ENCODE data around the gene HTR7. TPM values are rescaled to one million over a fixed set of nuclear protein-coding genes. Genes with fewer than 3 reads are reported as not detected.

The HTR7 gene
- total RNA-seq, 1 donor from 2014 or later: 0.93 TPM

DNA sequence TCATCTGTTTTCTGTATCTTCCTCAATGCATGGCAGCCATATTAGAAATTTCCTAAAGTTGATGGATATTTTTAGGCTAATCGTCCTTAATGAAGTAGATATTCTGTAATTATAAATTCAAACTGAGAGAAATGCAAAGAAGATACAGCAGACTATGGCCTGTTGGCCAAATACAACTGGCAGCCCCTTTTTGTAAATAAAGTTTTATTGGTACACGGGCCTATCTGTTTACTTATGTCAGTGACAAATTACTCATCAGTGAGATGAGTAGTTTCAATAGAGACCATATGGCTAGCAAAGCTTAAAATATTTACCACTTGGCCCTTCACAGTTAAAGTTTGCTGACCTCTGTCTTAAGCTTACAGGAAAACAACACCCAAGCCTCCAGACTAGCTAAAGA is 112.3 kb downstream of the HTR7 start:
- Mint-ChIP-seq H3K4me3 (ENCODE audit: low read depth) (no peak overlapping the region), H3K27me3 (peaks cover 15% of the 10 kb centered on the region), H3K27ac (no peak overlapping the region), H3K9me3 (ENCODE audit: low read depth) (no peaks in the 10 kb centered on the region), H3K36me3 (ENCODE audit: insufficient read depth) (no peaks in the 10 kb centered on the region), H3K4me1 (ENCODE audit: low read depth) (peaks cover 5% of the 10 kb centered on the region)
- TF ChIP-seq, protein P1, sequence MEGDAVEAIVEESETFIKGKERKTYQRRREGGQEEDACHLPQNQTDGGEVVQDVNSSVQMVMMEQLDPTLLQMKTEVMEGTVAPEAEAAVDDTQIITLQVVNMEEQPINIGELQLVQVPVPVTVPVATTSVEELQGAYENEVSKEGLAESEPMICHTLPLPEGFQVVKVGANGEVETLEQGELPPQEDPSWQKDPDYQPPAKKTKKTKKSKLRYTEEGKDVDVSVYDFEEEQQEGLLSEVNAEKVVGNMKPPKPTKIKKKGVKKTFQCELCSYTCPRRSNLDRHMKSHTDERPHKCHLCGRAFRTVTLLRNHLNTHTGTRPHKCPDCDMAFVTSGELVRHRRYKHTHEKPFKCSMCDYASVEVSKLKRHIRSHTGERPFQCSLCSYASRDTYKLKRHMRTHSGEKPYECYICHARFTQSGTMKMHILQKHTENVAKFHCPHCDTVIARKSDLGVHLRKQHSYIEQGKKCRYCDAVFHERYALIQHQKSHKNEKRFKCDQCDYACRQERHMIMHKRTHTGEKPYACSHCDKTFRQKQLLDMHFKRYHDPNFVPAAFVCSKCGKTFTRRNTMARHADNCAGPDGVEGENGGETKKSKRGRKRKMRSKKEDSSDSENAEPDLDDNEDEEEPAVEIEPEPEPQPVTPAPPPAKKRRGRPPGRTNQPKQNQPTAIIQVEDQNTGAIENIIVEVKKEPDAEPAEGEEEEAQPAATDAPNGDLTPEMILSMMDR (IDR thresholded peaks at IDR 0.05; ENCODE audit: unreplicated experiment): no peak
- DNase-seq (ENCODE audit: low spot score, unreplicated experiment): no peak

DNA sequence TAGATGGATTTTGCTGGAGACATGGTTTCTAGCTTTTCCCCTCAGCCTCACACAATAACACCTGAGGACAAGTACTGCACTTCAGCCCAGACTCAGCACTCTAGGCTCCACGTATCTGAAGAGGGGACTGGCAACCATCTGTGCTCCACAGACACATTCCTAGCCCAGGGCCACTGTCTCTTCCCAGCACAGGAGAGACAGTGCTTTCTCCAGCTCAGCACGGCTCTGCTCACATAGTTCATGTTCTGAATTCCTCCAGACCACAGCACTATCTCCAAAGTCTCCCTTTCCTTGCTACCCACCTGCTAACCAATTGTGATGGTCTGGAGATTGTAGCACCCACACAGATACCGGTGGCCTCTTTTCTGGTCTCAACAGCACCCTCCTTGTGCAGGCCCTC is 114.5 kb downstream of the HTR7 start:
- TF ChIP-seq, protein P1 (IDR thresholded peaks at IDR 0.05; ENCODE audit: unreplicated experiment): no peak
- no peak for DNase-seq (ENCODE audit: low spot score, unreplicated experiment)
- peaks cover 5% of the 10 kb centered on the region for H3K4me1 Mint-ChIP-seq (ENCODE audit: low read depth)
- no peak overlapping the region for H3K4me3 Mint-ChIP-seq (ENCODE audit: low read depth)
- H3K27me3 Mint-ChIP-seq: peaks cover 6% of the 10 kb centered on the region
- H3K27ac Mint-ChIP-seq: no peak overlapping the region
- H3K9me3 Mint-ChIP-seq (ENCODE audit: low read depth): no peaks in the 10 kb centered on the region
- no peaks in the 10 kb centered on the region for H3K36me3 Mint-ChIP-seq (ENCODE audit: insufficient read depth)

DNA sequence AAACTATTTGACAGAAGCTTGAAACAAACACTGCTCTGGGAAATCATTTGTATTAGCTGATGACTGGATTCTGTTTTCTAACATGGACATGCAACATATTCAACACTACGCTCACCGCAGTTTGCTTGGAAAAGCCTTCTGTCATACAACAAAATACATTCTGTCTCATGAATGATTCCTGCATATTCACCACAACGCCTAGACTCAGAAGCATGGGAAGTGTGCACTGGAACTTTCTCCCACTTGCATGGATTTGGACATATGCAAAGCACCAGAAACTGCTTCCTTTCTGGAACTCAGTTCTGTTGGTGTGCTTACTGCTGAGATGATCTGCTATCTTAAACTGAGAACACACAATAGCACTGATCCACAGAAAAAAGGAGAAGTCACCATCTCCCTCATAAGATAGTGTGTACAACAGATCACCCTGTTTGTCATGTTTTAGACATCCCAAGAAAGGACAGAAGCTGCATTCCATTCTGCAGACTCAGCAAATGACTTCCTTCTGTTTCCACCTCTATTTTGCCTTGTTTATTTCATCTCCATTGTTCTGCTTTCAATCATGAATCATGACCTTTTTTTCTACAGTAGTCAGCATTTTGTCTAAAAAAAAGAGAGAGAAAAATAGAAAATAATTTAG is 115.8 kb downstream of the HTR7 start:
- no peak overlapping the region for H3K27ac Mint-ChIP-seq
- no peaks in the 10 kb centered on the region for H3K36me3 Mint-ChIP-seq (ENCODE audit: insufficient read depth)
- H3K9me3 Mint-ChIP-seq (ENCODE audit: low read depth): no peaks in the 10 kb centered on the region
- peaks cover 5% of the 10 kb centered on the region for H3K4me1 Mint-ChIP-seq (ENCODE audit: low read depth)
- TF ChIP-seq, protein P1 (IDR thresholded peaks at IDR 0.05; ENCODE audit: unreplicated experiment): no peak
- no peak for DNase-seq (ENCODE audit: low spot score, unreplicated experiment)
- no peaks in the 10 kb centered on the region for H3K27me3 Mint-ChIP-seq
- no peak overlapping the region for H3K4me3 Mint-ChIP-seq (ENCODE audit: low read depth)

DNA sequence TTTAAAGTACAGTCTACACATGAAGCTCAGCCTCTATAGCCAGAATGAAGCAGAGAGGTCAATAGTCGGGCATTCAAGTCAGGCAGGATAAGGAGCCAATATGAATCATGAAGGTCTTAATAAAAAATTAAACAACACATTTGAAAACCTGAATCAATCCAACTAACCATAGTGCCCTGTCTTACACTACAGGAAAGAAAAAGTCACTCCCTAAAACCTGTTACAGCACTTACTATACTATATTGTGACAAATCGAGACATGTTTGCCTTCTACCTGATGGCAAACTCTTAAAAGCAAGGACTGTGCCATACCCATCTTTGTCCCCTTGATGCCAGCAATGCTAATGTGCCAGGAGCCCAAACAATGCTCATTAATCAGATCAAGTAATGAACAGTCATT is 117.6 kb downstream of the HTR7 start:
- no peak for DNase-seq (ENCODE audit: low spot score, unreplicated experiment)
- Mint-ChIP-seq H3K9me3 (ENCODE audit: low read depth) (no peaks in the 10 kb centered on the region), H3K27ac (no peak overlapping the region), H3K27me3 (no peaks in the 10 kb centered on the region), H3K4me3 (ENCODE audit: low read depth) (no peak overlapping the region), H3K36me3 (ENCODE audit: insufficient read depth) (no peaks in the 10 kb centered on the region), H3K4me1 (ENCODE audit: low read depth) (no peaks in the 10 kb centered on the region)
- TF ChIP-seq, protein P1 (IDR thresholded peaks at IDR 0.05; ENCODE audit: unreplicated experiment): no peak

DNA sequence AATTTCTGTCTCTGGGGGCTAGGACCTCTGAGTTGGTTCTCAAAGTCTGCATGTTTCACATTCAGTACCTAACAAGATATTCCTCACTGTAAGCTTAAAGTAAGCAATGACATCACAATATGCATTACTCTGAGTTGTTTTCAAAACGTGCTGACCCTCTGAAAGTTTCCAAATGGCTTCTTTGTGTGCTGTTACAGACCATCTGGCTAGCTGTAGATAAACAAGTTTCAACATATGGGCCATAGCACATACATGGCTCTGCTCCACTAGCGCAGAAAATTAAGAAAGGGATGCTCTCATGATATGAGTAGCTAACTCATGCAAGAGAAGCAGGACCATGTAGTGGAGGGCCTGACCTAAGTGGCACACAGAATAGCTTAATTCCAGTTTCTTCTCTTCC is 119.0 kb downstream of the HTR7 start:
- no peaks in the 10 kb centered on the region for H3K36me3 Mint-ChIP-seq (ENCODE audit: insufficient read depth)
- TF ChIP-seq, protein P1 (IDR thresholded peaks at IDR 0.05; ENCODE audit: unreplicated experiment): no peak
- no peak overlapping the region for H3K4me3 Mint-ChIP-seq (ENCODE audit: low read depth)
- H3K27ac Mint-ChIP-seq: no peak overlapping the region
- H3K4me1 Mint-ChIP-seq (ENCODE audit: low read depth): no peaks in the 10 kb centered on the region
- H3K9me3 Mint-ChIP-seq (ENCODE audit: low read depth): no peaks in the 10 kb centered on the region
- DNase-seq (ENCODE audit: low spot score, unreplicated experiment): no peak
- H3K27me3 Mint-ChIP-seq: no peaks in the 10 kb centered on the region

Data from progenitor cell of endocrine pancreas (in vitro differentiated cells).